Liver (tissue), 9 donors: Measurements from ENCODE around the gene FAM9B. TPM values are rescaled to one million over a fixed set of nuclear protein-coding genes. Genes with fewer than 3 reads are reported as not detected.

Source experiments
- DNase-seq: peaks from one replicate; pipeline ENCODE4 v3.0.0-alpha.2; 2017; ENCODE audit warnings: low spot score
- H3K27ac ChIP-seq, 2 donors: one replicate each; pipeline ENCODE4 v1.7.0; 2013; ENCODE audit warnings: inconsistent platforms in 2 of 2, low read length in 2 of 2, control low read depth in 1 of 2, low read depth in 1 of 2, mild to moderate bottlenecking in 1 of 2
- H3K27me3 ChIP-seq, 4 donors: one replicate each; pipeline versions ENCODE4 v1.6.1 to v1.7.0; 2013; ENCODE audit warnings: low read length in 3 of 4, inconsistent platforms in 1 of 4, mild to moderate bottlenecking in 1 of 4, moderate library complexity in 1 of 4; ENCODE audit not compliant: control insufficient read depth in 4 of 4, insufficient read depth in 4 of 4
- H3K36me3 ChIP-seq, 4 donors: one replicate each; pipeline versions ENCODE4 v1.6.1 to v1.7.0; 2013; ENCODE audit warnings: low read length in 3 of 4, mild to moderate bottlenecking in 3 of 4, low read depth in 1 of 4, moderate library complexity in 1 of 4; ENCODE audit not compliant: control insufficient read depth in 4 of 4, insufficient read depth in 3 of 4
- H3K4me1 ChIP-seq, 4 donors: one replicate each; pipeline versions ENCODE4 v1.6.1 to v1.7.0; 2013; ENCODE audit warnings: low read length in 3 of 4, mild to moderate bottlenecking in 3 of 4, moderate library complexity in 1 of 4; ENCODE audit not compliant: control insufficient read depth in 4 of 4, insufficient read depth in 4 of 4
- H3K4me3 ChIP-seq, 3 donors: one replicate each; pipeline versions ENCODE4 v1.6.1 to v1.7.0; 2013; ENCODE audit warnings: low read length in 3 of 3, control low read depth in 1 of 3, low read depth in 1 of 3, mild to moderate bottlenecking in 1 of 3
- H3K9ac ChIP-seq, 2 donors: one replicate each; pipeline ENCODE4 v1.7.0; 2013; ENCODE audit warnings: low read length in 2 of 2, mild to moderate bottlenecking in 2 of 2, moderate library complexity in 2 of 2, control low read depth in 1 of 2, low read depth in 1 of 2
- H3K9me3 ChIP-seq, 4 donors: one replicate each; pipeline versions ENCODE4 v1.6.1 to v1.7.0; 2013; ENCODE audit warnings: low read length in 3 of 4; ENCODE audit not compliant: control insufficient read depth in 4 of 4
- ATF3 ChIP-seq: IDR thresholded peaks from 2 replicates; pipeline ENCODE4 v1.6.1; 2016; ENCODE audit warnings: antibody characterized with exemption
- CTCF ChIP-seq: fragments of 150-350 bp; IDR thresholded peaks from 2 replicates; pipeline ENCODE4 v1.5.1; 2017; ENCODE audit warnings: improper control_type of control experiment, low read depth, low read length; ENCODE audit not compliant: missing input control
- EGR1 ChIP-seq, 2 donors: IDR thresholded peaks; 2 replicates each; pipeline ENCODE4 v1.6.1; 2016 to 2018; ENCODE audit warnings: antibody characterized with exemption in 2 of 2, low read depth in 2 of 2
- FOXA1 ChIP-seq: IDR thresholded peaks from 2 replicates; pipeline ENCODE4 v1.6.1; 2016; ENCODE audit warnings: antibody characterized with exemption
- GABPA ChIP-seq, 2 donors: IDR thresholded peaks in 1 of 2; conservative IDR thresholded peaks in 1 of 2; 2 replicates each; pipeline ENCODE4 v1.6.1; 2016; ENCODE audit warnings: antibody characterized with exemption in 2 of 2, mild to moderate bottlenecking in 1 of 2, moderate library complexity in 1 of 2
- HNF4A ChIP-seq, 2 donors: conservative IDR thresholded peaks; 2 replicates each; pipeline ENCODE4 v1.6.1; 2016; ENCODE audit warnings: antibody characterized with exemption in 2 of 2, mild to moderate bottlenecking in 2 of 2
- HNF4G ChIP-seq: IDR thresholded peaks from 2 replicates; pipeline ENCODE4 v1.6.1; 2016; ENCODE audit warnings: antibody characterized with exemption
- MAX ChIP-seq: IDR thresholded peaks from 2 replicates; pipeline ENCODE4 v1.6.1; 2016; ENCODE audit warnings: antibody characterized with exemption
- NR2F2 ChIP-seq: IDR thresholded peaks from 2 replicates; pipeline ENCODE4 v1.6.1; 2016; ENCODE audit warnings: antibody characterized with exemption
- RAD21 ChIP-seq, 2 donors: IDR thresholded peaks; 2 replicates each; pipeline ENCODE4 v1.6.1; 2016; ENCODE audit warnings: antibody characterized with exemption in 2 of 2, mild to moderate bottlenecking in 2 of 2
- REST ChIP-seq: IDR thresholded peaks from 2 replicates; pipeline ENCODE4 v1.6.1; 2016; ENCODE audit warnings: antibody characterized with exemption, mild to moderate bottlenecking
- RXRA ChIP-seq, 2 donors: IDR thresholded peaks; 2 replicates each; pipeline ENCODE4 v1.6.1; 2017 to 2018; ENCODE audit warnings: antibody characterized with exemption in 2 of 2, mild to moderate bottlenecking in 1 of 2
- TAF1 ChIP-seq: conservative IDR thresholded peaks from 2 replicates; pipeline ENCODE4 v1.6.1; 2016; ENCODE audit warnings: antibody characterized with exemption, mild to moderate bottlenecking
- YY1 ChIP-seq: IDR thresholded peaks from 2 replicates; pipeline ENCODE4 v1.6.1; 2016; ENCODE audit warnings: antibody characterized with exemption, mild to moderate bottlenecking
- ZBTB33 ChIP-seq: IDR thresholded peaks from 2 replicates; pipeline ENCODE4 v1.6.1; 2016; ENCODE audit warnings: antibody characterized with exemption
- WGBS: extraction: QIAGEN DNeasy Blood & Tissue Kit; methylation state at CpG from one replicate; pipeline ENCODE4 v1.1.7; 2013; 5-methylcytosine and 5-hydroxymethylcytosine counted together
- polyA plus RNA-seq, 2 donors: library from polyadenylated mRNA; stranded (reverse) in 1 of 2; unstranded in 1 of 2; fragments of 200-250 nt in 1 of 2; fragments of >200 nt in 1 of 2; fragmentation: Nextera tagmentation in 1 of 2; extraction: Ambion mirVana in 1 of 2; gene quantifications; one replicate each; pipeline versions ENCODE4 v1.2.1 to v1.2.3, GENCODE V29; 2013 to 2015
- total RNA-seq, 2 donors: library from RNA; depleted of rRNA; stranded (reverse); fragments of >200 nt; gene quantifications; one replicate each; pipeline ENCODE4 v1.2.3, GENCODE V29; 2014
- donor health status: healthy.
- donor health status: healthy.
- donor health status: healthy.
- donor health status: healthy.
- donor health status: healthy.

FAM9B gene
- under 1 TPM in 1 of 2 donors, not detected in 1; 0.25 TPM for total RNA-seq
- polyA plus RNA-seq = under 1 TPM; 0.38 TPM

- no peak within 1 kb of the TSS for H3K27ac ChIP-seq
- H3K36me3 ChIP-seq = no peaks in the 10 kb centered on the region
- WGBS = 97% methylated on average over 11 of the region's 11 CpGs
- no peaks in the 10 kb centered on the region for H3K9me3 ChIP-seq
- TF ChIP-seq EGR1 (IDR thresholded peaks at IDR 0.05; ENCODE audit: low read depth in 2 of 2) (no peak), GABPA (IDR thresholded peaks at IDR 0.05 in 1 of 2, conservative IDR thresholded peaks at IDR 0.05 in 1 of 2) (no peak), TAF1 (no peak), REST (no peak), ATF3 (no peak), ZBTB33 (no peak), NR2F2 (no peak), YY1 (no peak), RAD21 (IDR thresholded peaks at IDR 0.05) (no peak), HNF4A (conservative IDR thresholded peaks at IDR 0.05) (no peak), RXRA (IDR thresholded peaks at IDR 0.05) (no peak), CTCF (no peak), MAX (no peak)
- no peaks in the 10 kb centered on the region for H3K4me1 ChIP-seq
- H3K9ac ChIP-seq = no peak within 1 kb of the TSS
- DNase-seq = no peak
- H3K27me3 ChIP-seq = no peaks in the 10 kb centered on the region
- H3K4me3 ChIP-seq = no peak within 1 kb of the TSS
Measured at GRCh38 chrX:9033989-9034388, at the start of gene FAM9B. Gene FAM9B (minus strand): TSS chrX:9034127. CDS start chrX:9032986, 1,141 bp downstream.

- no peak for DNase-seq
- 87% methylated on average over 2 of the region's 2 CpGs for WGBS
- Histone ChIP-seq H3K4me1 (no peaks in the 10 kb centered on the region), H3K27ac (no peak overlapping the region), H3K9me3 (peaks cover 0 to 6% (median 0%) of the 10 kb centered on the region in 4 donors), H3K27me3 (no peaks in the 10 kb centered on the region), H3K4me3 (no peak overlapping the region), H3K9ac (no peak overlapping the region), H3K36me3 (no peaks in the 10 kb centered on the region)
- TF ChIP-seq CTCF = no peak
- no peak for TF ChIP-seq MAX
- TF ChIP-seq RAD21 (IDR thresholded peaks at IDR 0.05) = no peak
- TF ChIP-seq ZBTB33 = no peak
- TF ChIP-seq HNF4G = no peak
- TF ChIP-seq EGR1 (IDR thresholded peaks at IDR 0.05; ENCODE audit: low read depth in 2 of 2) = no peak
- TF ChIP-seq FOXA1 = no peak
- TF ChIP-seq RXRA (IDR thresholded peaks at IDR 0.05) = no peak
Measured at GRCh38 chrX:9081271-9081670, 47.3 kb upstream of the FAM9B start.
